Sigmoid colon (tissue), 4 donors: Measurements from ENCODE around the gene NMNAT3.

ENCODE experiments used
- POLR2A ChIP-seq, 2 donors: fragments of 450-650 bp; IDR thresholded peaks; one replicate each; pipeline ENCODE4 v1.6.1; 2016; ENCODE audit warnings: antibody characterized with exemption in 2 of 2, mild to moderate bottlenecking in 2 of 2, moderate library complexity in 2 of 2
- POLR2AphosphoS5 ChIP-seq, 4 donors: sonication (generic); formaldehyde crosslinking; IDR thresholded peaks; one replicate each; pipeline ENCODE4 v1.6.1; 2017; ENCODE audit warnings: antibody characterized with exemption in 4 of 4
- TF ChIP-seq, protein P1 (sequence below), 4 experiments: fragments of 450-650 bp in 3 of 4; fragments of 200-600 bp in 1 of 4; IDR thresholded peaks; one replicate each; pipeline ENCODE4 v1.5.1; 2016 to 2019; ENCODE audit warnings: antibody characterized with exemption in 4 of 4, mild to moderate bottlenecking in 3 of 4, moderate library complexity in 2 of 4

DNA sequence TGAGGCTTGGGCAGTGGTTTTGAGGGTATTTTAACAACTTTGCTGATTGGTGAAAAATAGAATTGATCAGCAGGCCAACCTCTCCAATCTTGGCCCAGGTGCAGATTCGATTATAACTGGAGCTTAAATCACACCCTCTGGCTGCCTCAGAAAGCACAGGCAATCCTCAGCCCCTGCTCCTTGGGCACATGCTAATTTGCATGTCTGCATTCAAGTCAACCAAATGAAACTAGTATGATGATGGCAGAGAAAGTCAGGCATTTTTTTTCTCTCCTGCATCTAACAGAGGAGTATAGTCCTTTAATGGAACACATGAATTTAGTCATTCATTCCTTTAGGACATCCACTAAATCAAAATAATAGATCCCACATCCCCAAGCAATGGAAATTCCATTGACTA is 16.8 kb upstream of the NMNAT3 start:
- TF ChIP-seq POLR2AphosphoS5 (IDR thresholded peaks at IDR 0.05) = no peak
- TF ChIP-seq, protein P1, sequence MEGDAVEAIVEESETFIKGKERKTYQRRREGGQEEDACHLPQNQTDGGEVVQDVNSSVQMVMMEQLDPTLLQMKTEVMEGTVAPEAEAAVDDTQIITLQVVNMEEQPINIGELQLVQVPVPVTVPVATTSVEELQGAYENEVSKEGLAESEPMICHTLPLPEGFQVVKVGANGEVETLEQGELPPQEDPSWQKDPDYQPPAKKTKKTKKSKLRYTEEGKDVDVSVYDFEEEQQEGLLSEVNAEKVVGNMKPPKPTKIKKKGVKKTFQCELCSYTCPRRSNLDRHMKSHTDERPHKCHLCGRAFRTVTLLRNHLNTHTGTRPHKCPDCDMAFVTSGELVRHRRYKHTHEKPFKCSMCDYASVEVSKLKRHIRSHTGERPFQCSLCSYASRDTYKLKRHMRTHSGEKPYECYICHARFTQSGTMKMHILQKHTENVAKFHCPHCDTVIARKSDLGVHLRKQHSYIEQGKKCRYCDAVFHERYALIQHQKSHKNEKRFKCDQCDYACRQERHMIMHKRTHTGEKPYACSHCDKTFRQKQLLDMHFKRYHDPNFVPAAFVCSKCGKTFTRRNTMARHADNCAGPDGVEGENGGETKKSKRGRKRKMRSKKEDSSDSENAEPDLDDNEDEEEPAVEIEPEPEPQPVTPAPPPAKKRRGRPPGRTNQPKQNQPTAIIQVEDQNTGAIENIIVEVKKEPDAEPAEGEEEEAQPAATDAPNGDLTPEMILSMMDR (IDR thresholded peaks at IDR 0.05) = no peak
- no peak for TF ChIP-seq POLR2A (IDR thresholded peaks at IDR 0.05)
